ENCODE data around the gene GJB2.

The GJB2 gene

GRCh38 chr13:20197361-20197834 lies 4.7 kb upstream of the GJB2 start:
- no peak for TF ChIP-seq ZNF8 (CRISPR knock-in tag; IDR thresholded peaks at IDR 0.05)
- TF ChIP-seq RARB (CRISPR knock-in tag; IDR thresholded peaks at IDR 0.05), result no peak
- ATAC-seq, result peak; percentile 59

DNA sequence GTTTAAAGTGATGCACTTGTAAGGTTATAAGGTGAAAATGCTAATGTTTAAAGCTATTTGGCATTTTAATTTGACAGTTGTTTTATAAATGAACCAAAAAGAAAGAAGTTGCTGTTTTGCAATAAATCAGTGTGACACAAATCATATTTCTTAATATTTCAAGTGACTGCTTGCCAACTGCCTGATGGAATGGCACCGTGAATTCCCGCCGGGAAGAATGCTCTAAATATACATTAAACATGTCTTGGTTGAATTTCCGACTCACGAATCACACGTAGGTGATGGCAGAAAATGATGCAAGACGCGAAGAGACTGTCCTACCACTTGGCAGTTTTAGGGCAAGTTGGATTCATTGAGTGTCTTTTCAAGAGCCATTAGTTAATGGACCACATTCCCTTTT lies 3.1 kb upstream of the GJB2 start:
- ATAC-seq, result no peak

GRCh38 chr13:20193907-20194631 lies 1.3 kb upstream of the GJB2 start:
- ATAC-seq, result no peak
- TF ChIP-seq ZNF565 (CRISPR knock-in tag; conservative IDR thresholded peaks at IDR 0.05; ENCODE audit: low read depth) (no peak), ZNF70 (CRISPR knock-in tag; IDR thresholded peaks at IDR 0.05) (no peak), PATZ1 (CRISPR knock-in tag; IDR thresholded peaks at IDR 0.05; ENCODE audit: borderline replicate concordance) (no peak), ISL1 (CRISPR knock-in tag; IDR thresholded peaks at IDR 0.05) (no peak), OSR1 (CRISPR knock-in tag; IDR thresholded peaks at IDR 0.05) (no peak), SNAI2 (CRISPR knock-in tag; IDR thresholded peaks at IDR 0.05) (no peak), ZNF8 (CRISPR knock-in tag; IDR thresholded peaks at IDR 0.05) (no peak), GLIS3 (CRISPR knock-in tag; IDR thresholded peaks at IDR 0.05) (no peak), CSRNP3 (CRISPR knock-in tag; IDR thresholded peaks at IDR 0.05) (no peak), RARB (CRISPR knock-in tag; IDR thresholded peaks at IDR 0.05) (no peak)

More for the DNA sequence above, 3.1 kb upstream of the GJB2 start:
- no peak for TF ChIP-seq BACH2 (CRISPR knock-in tag; IDR thresholded peaks at IDR 0.05; ENCODE audit: borderline replicate concordance)
- TF ChIP-seq CSDC2 (CRISPR knock-in tag; IDR thresholded peaks at IDR 0.05), result no peak
- TF ChIP-seq GLIS3 (CRISPR knock-in tag; IDR thresholded peaks at IDR 0.05), result no peak

GRCh38 chr13:20193162-20193906 lies 596 bp upstream of the GJB2 start:
- peak; percentile 15; the same call in 2 of the 3 replicates for ATAC-seq
- TF ChIP-seq ZNF565 (CRISPR knock-in tag; conservative IDR thresholded peaks at IDR 0.05; ENCODE audit: low read depth), result no peak
- no peak for TF ChIP-seq RARB (CRISPR knock-in tag; IDR thresholded peaks at IDR 0.05)
- TF ChIP-seq, protein P1, sequence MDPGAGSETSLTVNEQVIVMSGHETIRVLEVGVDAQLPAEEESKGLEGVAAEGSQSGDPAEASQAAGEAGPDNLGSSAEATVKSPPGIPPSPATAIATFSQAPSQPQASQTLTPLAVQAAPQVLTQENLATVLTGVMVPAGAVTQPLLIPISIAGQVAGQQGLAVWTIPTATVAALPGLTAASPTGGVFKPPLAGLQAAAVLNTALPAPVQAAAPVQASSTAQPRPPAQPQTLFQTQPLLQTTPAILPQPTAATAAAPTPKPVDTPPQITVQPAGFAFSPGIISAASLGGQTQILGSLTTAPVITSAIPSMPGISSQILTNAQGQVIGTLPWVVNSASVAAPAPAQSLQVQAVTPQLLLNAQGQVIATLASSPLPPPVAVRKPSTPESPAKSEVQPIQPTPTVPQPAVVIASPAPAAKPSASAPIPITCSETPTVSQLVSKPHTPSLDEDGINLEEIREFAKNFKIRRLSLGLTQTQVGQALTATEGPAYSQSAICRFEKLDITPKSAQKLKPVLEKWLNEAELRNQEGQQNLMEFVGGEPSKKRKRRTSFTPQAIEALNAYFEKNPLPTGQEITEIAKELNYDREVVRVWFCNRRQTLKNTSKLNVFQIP (CRISPR knock-in tag; IDR thresholded peaks at IDR 0.05; ENCODE audit: borderline replicate concordance, low read depth), result no peak
- no peak for TF ChIP-seq ZC3H10 (CRISPR knock-in tag; IDR thresholded peaks at IDR 0.05)
- TF ChIP-seq CSDC2 (CRISPR knock-in tag; IDR thresholded peaks at IDR 0.05), result no peak
- TF ChIP-seq ZFP3 (CRISPR knock-in tag; IDR thresholded peaks at IDR 0.05), result no peak
- no peak for TF ChIP-seq ESRRG (CRISPR knock-in tag; IDR thresholded peaks at IDR 0.05)
- no peak for TF ChIP-seq TCF4 (CRISPR knock-in tag; IDR thresholded peaks at IDR 0.05; ENCODE audit: borderline replicate concordance)
- no peak for TF ChIP-seq ZFP30 (CRISPR knock-in tag; IDR thresholded peaks at IDR 0.05)
- no peak for TF ChIP-seq PATZ1 (CRISPR knock-in tag; IDR thresholded peaks at IDR 0.05; ENCODE audit: borderline replicate concordance)
- no peak for TF ChIP-seq SNAI2 (CRISPR knock-in tag; IDR thresholded peaks at IDR 0.05)
- TF ChIP-seq OSR1 (CRISPR knock-in tag; IDR thresholded peaks at IDR 0.05), result no peak
- TF ChIP-seq TSHZ2 (CRISPR knock-in tag; IDR thresholded peaks at IDR 0.05), result no peak
